ENCODE measurements around the gene SVEP1.

The SVEP1 gene

GRCh38 chr9:110432253-110432652 lies 147.3 kb downstream of the SVEP1 start:
- DNase-seq (ENCODE audit: extremely low spot score): no peak
- TF ChIP-seq FOXM1 (IDR thresholded peaks at IDR 0.05; ENCODE audit: borderline replicate concordance) (no peak), NFRKB (IDR thresholded peaks at IDR 0.05) (no peak), LEF1 (IDR thresholded peaks at IDR 0.05; ENCODE audit: borderline replicate concordance) (no peak), ELF4 (IDR thresholded peaks at IDR 0.05) (no peak), BHLHE40 (IDR thresholded peaks at IDR 0.05; ENCODE audit: borderline replicate concordance) (no peak), HDGF (IDR thresholded peaks at IDR 0.05; ENCODE audit: borderline replicate concordance) (no peak), PKNOX1 (IDR thresholded peaks at IDR 0.05) (no peak), ZNF384 (IDR thresholded peaks at IDR 0.05) (no peak), ARNT (IDR thresholded peaks at IDR 0.05) (no peak), SUZ12 (IDR thresholded peaks at IDR 0.05) (no peak), CTBP1 (IDR thresholded peaks at IDR 0.05; ENCODE audit: borderline replicate concordance) (no peak), SP1 (IDR thresholded peaks at IDR 0.05) (no peak), L3MBTL2 (conservative IDR thresholded peaks at IDR 0.05) (no peak), FOXA1 (IDR thresholded peaks at IDR 0.05) (no peak), TARDBP (IDR thresholded peaks at IDR 0.05) (no peak), FOXK2 (IDR thresholded peaks at IDR 0.05) (no peak)
- ChIA-PET CTCF (no interaction called here), POLR2A (no interaction called here)

- TF ChIP-seq HDGF (IDR thresholded peaks at IDR 0.05; ENCODE audit: borderline replicate concordance): no peak
- ChIA-PET POLR2A (no interaction called here), CTCF (interaction anchor here (1.4 kb wide), 1 partner anchor 194 kb away, joined by 4 read pairs; no protein-coding TSS in a partner anchor)
- DNase-seq (ENCODE audit: extremely low spot score): no peak
These were observed 150.1 kb downstream of the SVEP1 start for GRCh38 chr9:110429453-110429852.

- CTCF ChIA-PET: interaction anchor here (0.6 to 1.0 kb wide), 7 partner anchors 13 to 1080 kb away, joined by 3 to 6 read pairs (median 3); no protein-coding TSS in a partner anchor
- DNase-seq (ENCODE audit: extremely low spot score): peak; percentile 57
- TF ChIP-seq ELF4 (IDR thresholded peaks at IDR 0.05) (no peak), FOXK2 (IDR thresholded peaks at IDR 0.05) (no peak), ZNF384 (IDR thresholded peaks at IDR 0.05) (no peak)
- POLR2A ChIA-PET: no interaction called here
These were observed 151.9 kb downstream of the SVEP1 start for GRCh38 chr9:110427497-110428104.

GRCh38 chr9:110426052-110426709 lies 153.4 kb downstream of the SVEP1 start:
- DNase-seq (ENCODE audit: extremely low spot score): no peak
- ChIA-PET POLR2A (no interaction called here), CTCF (no interaction called here)
- TF ChIP-seq HDGF (IDR thresholded peaks at IDR 0.05; ENCODE audit: borderline replicate concordance): no peak
- TF ChIP-seq ARNT (IDR thresholded peaks at IDR 0.05): no peak
- no peak for TF ChIP-seq SUZ12 (IDR thresholded peaks at IDR 0.05)
- TF ChIP-seq NFRKB (IDR thresholded peaks at IDR 0.05): no peak
- TF ChIP-seq ZNF384 (IDR thresholded peaks at IDR 0.05): no peak
- TF ChIP-seq CTBP1 (IDR thresholded peaks at IDR 0.05; ENCODE audit: borderline replicate concordance): no peak
- TF ChIP-seq ELF4 (IDR thresholded peaks at IDR 0.05): no peak
- no peak for TF ChIP-seq FOXK2 (IDR thresholded peaks at IDR 0.05)
- no peak for TF ChIP-seq SP1 (IDR thresholded peaks at IDR 0.05)
- no peak for TF ChIP-seq TARDBP (IDR thresholded peaks at IDR 0.05)
- no peak for TF ChIP-seq BHLHE40 (IDR thresholded peaks at IDR 0.05; ENCODE audit: borderline replicate concordance)
- no peak for TF ChIP-seq L3MBTL2 (conservative IDR thresholded peaks at IDR 0.05)
- TF ChIP-seq PKNOX1 (IDR thresholded peaks at IDR 0.05): no peak
- no peak for TF ChIP-seq FOXM1 (IDR thresholded peaks at IDR 0.05; ENCODE audit: borderline replicate concordance)
- no peak for TF ChIP-seq LEF1 (IDR thresholded peaks at IDR 0.05; ENCODE audit: borderline replicate concordance)
- no peak for TF ChIP-seq FOXA1 (IDR thresholded peaks at IDR 0.05)

- ChIA-PET CTCF (interaction anchor here (1.2 kb wide), 1 partner anchor 13 kb away, joined by 6 read pairs; no protein-coding TSS in a partner anchor), POLR2A (no interaction called here)
- no peak for TF ChIP-seq LEF1 (IDR thresholded peaks at IDR 0.05; ENCODE audit: borderline replicate concordance)
- TF ChIP-seq NFRKB (IDR thresholded peaks at IDR 0.05): no peak
- no peak for TF ChIP-seq SUZ12 (IDR thresholded peaks at IDR 0.05)
- DNase-seq (ENCODE audit: extremely low spot score): no peak
These were observed 165.1 kb downstream of the SVEP1 start for GRCh38 chr9:110414471-110414870.

- no peak for TF ChIP-seq FOXK2 (IDR thresholded peaks at IDR 0.05)
- no peak for TF ChIP-seq SUZ12 (IDR thresholded peaks at IDR 0.05)
- no peak for TF ChIP-seq FOXM1 (IDR thresholded peaks at IDR 0.05; ENCODE audit: borderline replicate concordance)
- no peak for TF ChIP-seq FOXA1 (IDR thresholded peaks at IDR 0.05)
- no peak for TF ChIP-seq HDGF (IDR thresholded peaks at IDR 0.05; ENCODE audit: borderline replicate concordance)
- TF ChIP-seq ELF4 (IDR thresholded peaks at IDR 0.05): no peak
- no peak for TF ChIP-seq LEF1 (IDR thresholded peaks at IDR 0.05; ENCODE audit: borderline replicate concordance)
- no peak for TF ChIP-seq ZNF384 (IDR thresholded peaks at IDR 0.05)
- no peak for TF ChIP-seq ARNT (IDR thresholded peaks at IDR 0.05)
- no peak for TF ChIP-seq TARDBP (IDR thresholded peaks at IDR 0.05)
- TF ChIP-seq BHLHE40 (IDR thresholded peaks at IDR 0.05; ENCODE audit: borderline replicate concordance): no peak
- TF ChIP-seq SP1 (IDR thresholded peaks at IDR 0.05): no peak
- no peak for TF ChIP-seq L3MBTL2 (conservative IDR thresholded peaks at IDR 0.05)
- no peak for TF ChIP-seq CTBP1 (IDR thresholded peaks at IDR 0.05; ENCODE audit: borderline replicate concordance)
- TF ChIP-seq NFRKB (IDR thresholded peaks at IDR 0.05): no peak
- TF ChIP-seq PKNOX1 (IDR thresholded peaks at IDR 0.05): no peak
- ChIA-PET POLR2A (no interaction called here), CTCF (no interaction called here)
- DNase-seq (ENCODE audit: extremely low spot score): no peak
These were observed 168.6 kb downstream of the SVEP1 start for GRCh38 chr9:110410961-110411360.

Data from HEK293T (cell line).